Trophoblast cell (in vitro differentiated cells and primary cell): ENCODE data around the gene SPATA1.

Source experiments
- DNase-seq, 2 donors: peaks; one replicate each; pipeline ENCODE4 v3.0.0-alpha.2; 2016
- H2AFZ ChIP-seq: 2 replicates; pipeline ENCODE4 v1.6.1; 2013; ENCODE audit warnings: low read length, moderate library complexity, mild to moderate bottlenecking; ENCODE audit not compliant: insufficient read depth, poor library complexity
- H2AK5ac ChIP-seq: 2 replicates; pipeline ENCODE4 v1.6.1; 2013; ENCODE audit warnings: mild to moderate bottlenecking, low read length
- H2BK120ac ChIP-seq: 2 replicates; pipeline ENCODE4 v1.6.1; 2013; ENCODE audit warnings: low read length, mild to moderate bottlenecking, moderate library complexity; ENCODE audit not compliant: insufficient read depth, poor library complexity
- H2BK12ac ChIP-seq: 2 replicates; pipeline ENCODE4 v1.6.1; 2013; ENCODE audit warnings: mild to moderate bottlenecking, low read length, moderate library complexity
- H2BK5ac ChIP-seq: 2 replicates; pipeline ENCODE4 v1.6.1; 2013; ENCODE audit warnings: low read length, low read depth, moderate library complexity, mild to moderate bottlenecking; ENCODE audit not compliant: poor library complexity
- H3K14ac ChIP-seq: 2 replicates; pipeline ENCODE4 v1.6.1; 2013; ENCODE audit warnings: mild to moderate bottlenecking, low read length
- H3K18ac ChIP-seq: 2 replicates; pipeline ENCODE4 v1.6.1; 2013; ENCODE audit warnings: mild to moderate bottlenecking, low read length
- H3K23ac ChIP-seq: 2 replicates; pipeline ENCODE4 v1.6.1; 2013; ENCODE audit warnings: low read length
- H3K27ac ChIP-seq: 2 replicates; pipeline ENCODE4 v1.5.1; 2013; ENCODE audit warnings: low read depth, mild to moderate bottlenecking, inconsistent platforms, low read length, moderate library complexity
- H3K27me3 ChIP-seq: 2 replicates; pipeline ENCODE4 v1.6.1; 2013; ENCODE audit warnings: inconsistent platforms, mild to moderate bottlenecking, low read length, moderate library complexity; ENCODE audit not compliant: insufficient read depth
- H3K36me3 ChIP-seq, 2 experiments: 1 replicate in 1 of 2; 2 replicates in 1 of 2; pipeline ENCODE4 v1.6.1; 2013; ENCODE audit warnings: low read length in 2 of 2, mild to moderate bottlenecking in 2 of 2, moderate library complexity in 1 of 2; ENCODE audit not compliant: insufficient read depth in 2 of 2, control insufficient read depth in 1 of 2
- H3K4ac ChIP-seq: 2 replicates; pipeline ENCODE4 v1.6.1; 2013; ENCODE audit warnings: low read depth, mild to moderate bottlenecking, low read length, moderate library complexity
- H3K4me1 ChIP-seq, 2 experiments: 1 replicate in 1 of 2; 2 replicates in 1 of 2; pipeline ENCODE4 v1.6.1; 2013; ENCODE audit warnings: low read length in 2 of 2, mild to moderate bottlenecking in 2 of 2, moderate library complexity in 1 of 2; ENCODE audit not compliant: insufficient read depth in 2 of 2, control insufficient read depth in 1 of 2
- H3K4me2 ChIP-seq: 2 replicates; pipeline ENCODE4 v1.6.1; 2013; ENCODE audit warnings: inconsistent platforms, mild to moderate bottlenecking, low read length, moderate library complexity
- H3K4me3 ChIP-seq: 2 replicates; pipeline ENCODE4 v1.5.1; 2013; ENCODE audit warnings: mild to moderate bottlenecking, low read depth, low read length, inconsistent platforms
- H3K79me1 ChIP-seq: one replicate; pipeline ENCODE4 v1.6.1; 2013; ENCODE audit warnings: low read length
- H3K79me2 ChIP-seq: 2 replicates; pipeline ENCODE4 v1.6.1; 2013; ENCODE audit warnings: low read length, mild to moderate bottlenecking; ENCODE audit not compliant: control insufficient read depth, insufficient read depth, poor library complexity
- H3K9ac ChIP-seq: 2 replicates; pipeline ENCODE4 v1.6.1; 2013; ENCODE audit warnings: mild to moderate bottlenecking, low read length
- H3K9me3 ChIP-seq: 2 replicates; pipeline ENCODE4 v1.6.1; 2013; ENCODE audit warnings: low read depth, mild to moderate bottlenecking, control low read depth, inconsistent platforms, low read length; ENCODE audit not compliant: insufficient read depth
- H4K12ac ChIP-seq: 2 replicates; pipeline ENCODE4 v1.6.1; 2013; ENCODE audit warnings: low read depth, mild to moderate bottlenecking, low read length, moderate library complexity
- H4K8ac ChIP-seq: 2 replicates; pipeline ENCODE4 v1.6.1; 2013; ENCODE audit warnings: low read depth, mild to moderate bottlenecking, low read length, moderate library complexity
- H4K91ac ChIP-seq: one replicate; pipeline ENCODE4 v1.6.1; 2013; ENCODE audit warnings: low read depth, mild to moderate bottlenecking, low read length, moderate library complexity
- WGBS: extraction: QIAGEN DNeasy Blood & Tissue Kit; methylation state at CpG from one replicate; pipeline ENCODE4 v1.1.7; 2013; ENCODE audit warnings: missing lambda C conversion rate; ENCODE audit not compliant: insufficient read length, insufficient coverage; ENCODE audit errors: extremely low coverage; 5-methylcytosine and 5-hydroxymethylcytosine counted together

SPATA1 gene

DNA sequence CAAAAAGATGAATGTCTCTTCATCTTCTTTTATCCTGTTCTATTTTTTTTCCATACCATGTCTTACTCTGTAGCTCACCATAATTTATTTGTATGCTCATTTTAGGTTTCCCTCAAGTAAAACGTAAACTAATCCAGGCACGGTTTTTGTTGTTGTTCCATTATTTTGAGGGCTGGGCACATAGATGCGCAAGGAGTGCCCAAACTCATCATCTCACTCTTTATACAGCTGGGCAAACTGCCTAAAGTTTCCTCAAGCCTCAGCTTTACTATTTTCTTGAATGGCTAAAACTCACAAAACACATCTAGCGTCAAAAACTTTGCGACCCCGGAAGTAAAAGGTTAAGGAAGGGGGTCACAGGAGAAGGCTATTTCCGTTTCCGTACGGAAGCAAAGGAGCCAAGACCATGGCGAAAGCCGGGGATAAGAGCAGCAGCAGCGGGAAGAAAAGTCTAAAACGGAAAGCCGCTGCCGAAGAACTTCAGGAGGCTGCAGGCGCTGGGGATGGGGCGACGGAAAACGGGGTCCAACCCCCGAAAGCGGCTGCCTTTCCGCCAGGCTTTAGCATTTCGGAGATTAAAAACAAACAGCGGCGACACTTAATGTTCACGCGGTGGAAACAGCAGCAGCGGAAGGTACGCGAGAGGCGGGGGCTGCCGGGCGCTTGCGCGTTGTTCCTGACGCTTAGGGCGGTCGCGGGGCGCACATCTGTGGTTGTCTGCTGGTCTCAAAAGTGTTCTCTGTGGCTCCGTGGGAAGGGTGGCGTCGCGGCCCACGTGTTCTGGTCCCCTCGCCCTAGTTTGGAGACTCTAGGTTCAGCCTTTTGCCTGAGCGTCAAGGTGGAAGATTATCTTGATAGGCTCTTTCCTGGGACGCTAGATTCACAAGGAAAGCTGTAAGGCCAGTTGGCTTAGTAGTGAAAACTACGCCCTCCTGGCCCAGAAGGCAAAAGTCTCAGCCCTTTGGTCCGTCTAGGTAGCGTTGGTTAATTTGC lies 27.0 kb upstream of the SPATA1 start, which contains the start of gene RPF1:
Gene RPF1, plus strand, starts transcription at position 391 of the 993 bp plus-strand sequence. Its CDS starts 16 bp downstream, at position 407.
- Histone ChIP-seq H2AK5ac (no peak within 1 kb of the TSS), H4K8ac (peak within 1 kb of the TSS; percentile 100), H2BK5ac (peak within 1 kb of the TSS; percentile 19), H3K36me3 (peaks cover 2 to 4% of the 10 kb centered on the region in 2 experiments), H3K79me1 (peaks cover 5% of the 10 kb centered on the region), H3K14ac (peak within 1 kb of the TSS; percentile 64), H3K4me1 (peaks cover 0 to 2% of the 10 kb centered on the region in 2 experiments), H3K18ac (peak within 1 kb of the TSS; percentile 86), H3K9me3 (peaks cover 2% of the 10 kb centered on the region), H4K12ac (peak within 1 kb of the TSS; percentile 79), H3K79me2 (peaks cover 4% of the 10 kb centered on the region), H2BK12ac (no peak within 1 kb of the TSS), H3K4me2 (peak within 1 kb of the TSS; percentile 84), H3K4ac (peak within 1 kb of the TSS; percentile 86), H3K23ac (no peak within 1 kb of the TSS), H3K27me3 (no peaks in the 10 kb centered on the region), H3K27ac (peak within 1 kb of the TSS; percentile 14), H2AFZ (peak within 1 kb of the TSS; percentile 92), H2BK120ac (peak within 1 kb of the TSS; percentile 41), H4K91ac (peak within 1 kb of the TSS; percentile 90), H3K4me3 (peak within 1 kb of the TSS; percentile 83), H3K9ac (peak within 1 kb of the TSS; percentile 73)
- DNase-seq: peak; percentile 42 to 78
- WGBS: no CpG with 5 or more reads among the region's 51 CpGs

DNA sequence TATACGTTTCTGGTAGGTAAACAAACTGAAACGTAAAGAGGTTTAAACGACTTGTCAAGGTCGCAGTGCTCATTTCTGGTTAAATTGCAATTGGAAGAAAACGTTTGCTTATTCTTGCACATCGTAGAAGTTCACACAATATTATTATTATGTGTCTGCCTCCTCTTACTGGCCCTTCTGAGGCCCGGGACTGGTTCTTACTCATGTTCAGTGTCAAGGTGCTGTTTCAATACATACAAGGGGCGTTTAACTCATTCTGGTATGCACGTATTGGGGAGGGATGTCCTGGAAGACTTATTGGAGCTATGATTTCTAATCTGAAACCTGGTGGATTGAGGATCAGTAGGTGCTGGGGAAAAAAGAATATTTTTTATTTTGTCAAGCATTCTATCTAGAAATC lies 26.2 kb upstream of the SPATA1 start:
- H2BK5ac ChIP-seq: no peak overlapping the region
- H2AK5ac ChIP-seq: no peak overlapping the region
- H4K8ac ChIP-seq: no peak overlapping the region
- peaks cover 3 to 8% of the 10 kb centered on the region in 2 experiments for H3K36me3 ChIP-seq
- no peak overlapping the region for H3K18ac ChIP-seq
- DNase-seq: no peak
- H3K79me2 ChIP-seq: peaks cover 4% of the 10 kb centered on the region
- no peak overlapping the region for H2BK12ac ChIP-seq
- H3K9ac ChIP-seq: peak overlapping the region; percentile 23
- H3K27ac ChIP-seq: no peak overlapping the region
- peaks cover 5% of the 10 kb centered on the region for H3K79me1 ChIP-seq
- no peak overlapping the region for H3K14ac ChIP-seq
- H3K23ac ChIP-seq: no peak overlapping the region
- peaks cover 0 to 2% of the 10 kb centered on the region in 2 experiments for H3K4me1 ChIP-seq
- H3K4me2 ChIP-seq: peak overlapping the region; percentile 84
- H3K27me3 ChIP-seq: no peaks in the 10 kb centered on the region
- no peak overlapping the region for H2AFZ ChIP-seq
- no peak overlapping the region for H2BK120ac ChIP-seq
- H3K4ac ChIP-seq: no peak overlapping the region
- H3K4me3 ChIP-seq: no peak overlapping the region
- H4K12ac ChIP-seq: no peak overlapping the region
- peaks cover 2% of the 10 kb centered on the region for H3K9me3 ChIP-seq
- H4K91ac ChIP-seq: no peak overlapping the region
- no CpG with 5 or more reads among the region's 9 CpGs for WGBS

DNA sequence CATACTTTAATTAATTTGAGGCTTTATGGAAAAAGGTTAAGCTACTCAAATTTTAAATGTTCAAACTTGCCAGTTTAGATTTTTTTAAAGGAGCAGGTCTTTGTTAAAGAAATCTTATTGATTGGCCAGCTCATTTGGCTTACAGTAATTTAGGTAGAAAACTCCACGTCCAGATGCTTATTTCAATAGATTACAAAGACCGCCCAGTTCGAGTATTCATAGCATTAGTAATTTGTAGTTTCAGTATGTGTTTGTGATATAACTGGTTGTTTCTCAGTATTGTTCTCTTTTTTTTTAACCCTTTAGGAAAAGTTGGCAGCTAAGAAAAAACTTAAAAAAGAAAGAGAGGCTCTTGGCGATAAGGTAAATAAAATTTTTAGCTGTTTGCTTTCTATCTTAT lies 25.5 kb upstream of the SPATA1 start:
- no peak overlapping the region for H4K91ac ChIP-seq
- peaks cover 0 to 2% of the 10 kb centered on the region in 2 experiments for H3K4me1 ChIP-seq
- H3K27me3 ChIP-seq: no peaks in the 10 kb centered on the region
- H3K4me2 ChIP-seq: no peak overlapping the region
- no peak overlapping the region for H2BK5ac ChIP-seq
- no peak overlapping the region for H3K27ac ChIP-seq
- H2AFZ ChIP-seq: no peak overlapping the region
- H3K4me3 ChIP-seq: no peak overlapping the region
- H3K9ac ChIP-seq: no peak overlapping the region
- no peak overlapping the region for H3K4ac ChIP-seq
- H4K12ac ChIP-seq: no peak overlapping the region
- no peak overlapping the region for H2AK5ac ChIP-seq
- H3K23ac ChIP-seq: no peak overlapping the region
- H2BK120ac ChIP-seq: no peak overlapping the region
- no peak overlapping the region for H4K8ac ChIP-seq
- no peak overlapping the region for H3K18ac ChIP-seq
- no CpG with 5 or more reads among the region's 4 CpGs for WGBS
- H3K9me3 ChIP-seq: peaks cover 2% of the 10 kb centered on the region
- peaks cover 4% of the 10 kb centered on the region for H3K79me2 ChIP-seq
- H3K36me3 ChIP-seq: peaks cover 5 to 9% of the 10 kb centered on the region in 2 experiments
- H3K14ac ChIP-seq: no peak overlapping the region
- no peak overlapping the region for H2BK12ac ChIP-seq
- peaks cover 5% of the 10 kb centered on the region for H3K79me1 ChIP-seq
- DNase-seq: no peak

DNA sequence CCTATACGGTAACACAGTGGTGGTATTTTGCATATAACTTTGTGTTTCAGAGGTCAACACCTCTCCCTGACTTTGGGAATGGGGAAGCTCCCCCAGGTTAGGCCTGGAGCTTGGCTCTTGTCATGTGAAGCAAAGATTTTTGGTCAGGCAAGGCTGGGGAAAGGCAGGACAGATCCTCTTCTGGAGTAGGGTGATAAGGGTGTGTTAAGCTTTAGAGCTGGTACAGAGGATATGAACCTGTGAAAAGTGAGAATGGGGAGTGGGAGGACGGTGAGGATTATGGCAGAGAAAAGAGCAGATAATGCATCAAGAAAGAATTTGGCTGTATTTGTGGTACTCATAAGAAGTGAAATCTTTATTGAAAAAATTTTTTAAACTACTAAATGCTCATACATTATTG lies 24.9 kb upstream of the SPATA1 start:
- Histone ChIP-seq H3K9ac (peak overlapping the region; percentile 45), H2AK5ac (no peak overlapping the region), H3K36me3 (peaks cover 5 to 9% of the 10 kb centered on the region in 2 experiments), H3K4me3 (no peak overlapping the region), H3K79me2 (peaks cover 4% of the 10 kb centered on the region), H3K4ac (no peak overlapping the region), H3K18ac (no peak overlapping the region), H4K12ac (no peak overlapping the region), H4K8ac (no peak overlapping the region), H3K23ac (no peak overlapping the region), H3K27me3 (no peaks in the 10 kb centered on the region), H2BK120ac (no peak overlapping the region), H3K14ac (no peak overlapping the region), H3K79me1 (peaks cover 5% of the 10 kb centered on the region), H3K4me1 (peaks cover 0 to 2% of the 10 kb centered on the region in 2 experiments), H3K4me2 (peak overlapping the region; percentile 10), H3K27ac (no peak overlapping the region), H4K91ac (no peak overlapping the region), H3K9me3 (peaks cover 2% of the 10 kb centered on the region), H2AFZ (no peak overlapping the region), H2BK12ac (no peak overlapping the region), H2BK5ac (no peak overlapping the region)
- no CpG with 5 or more reads among the region's 2 CpGs for WGBS
- no peak for DNase-seq
